ENCODE results near the gene MYBBP1A. TPM values are rescaled to one million over a fixed set of nuclear protein-coding genes. Genes with fewer than 3 reads are reported as not detected.

The MYBBP1A gene
- total and polyA plus RNA-seq, 2 of the 4 experiments (the other 2 are of a cell fraction): 22.6 to 45.9 TPM

DNA sequence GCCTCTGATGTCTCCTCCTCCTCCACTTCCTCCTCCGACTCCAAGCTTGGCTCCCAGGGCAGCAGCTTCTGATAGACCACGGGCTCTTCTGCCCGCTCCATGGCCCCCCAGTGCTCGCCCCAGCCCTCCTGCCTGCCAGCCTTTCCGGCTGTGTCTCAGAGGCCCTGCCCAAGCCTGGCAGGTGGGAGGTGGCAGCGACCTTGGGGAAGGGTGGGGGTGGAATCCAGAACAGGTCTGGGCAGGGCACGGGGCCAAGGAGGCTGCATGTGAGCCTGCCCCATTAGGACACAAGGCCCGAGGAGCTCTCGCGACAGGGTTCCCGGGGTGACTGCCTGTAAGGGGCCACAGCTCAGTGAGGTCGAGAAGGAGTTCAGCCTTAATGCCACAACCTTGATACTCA is 5.2 kb upstream of the MYBBP1A start, which contains the start of gene GGT6:
GGT6 (minus strand) TSS at position 157 of the 400 bp plus-strand sequence; CDS start at position 101, 56 bp downstream.
- no peak within 1 kb of the TSS for H3K56ac ChIP-seq (ENCODE audit: extremely low read depth, insufficient read depth, low read length)
- no peak for ATAC-seq (ENCODE audit: low read depth)
- H2AK5ac ChIP-seq (ENCODE audit: low read depth, low read length): no peak within 1 kb of the TSS
- WGBS, 2 experiments (ENCODE audit: extremely low coverage in 2 of 2, insufficient read length in 1 of 2): no CpG with 5 or more reads among the region's 12 CpGs
- no peak within 1 kb of the TSS for H2AK9ac ChIP-seq (replicated peaks; ENCODE audit: low read depth, low read length, poor library complexity)
- no TSS peak for BruUV-seq (replicated peaks)
- no peaks in the 10 kb centered on the region for H3K9me3 ChIP-seq (ENCODE audit: control insufficient read depth, insufficient read depth, low read length)
- H2BK20ac ChIP-seq (ENCODE audit: low read depth, low read length): no peak within 1 kb of the TSS
- no peaks in the 10 kb centered on the region for H4K20me1 ChIP-seq (ENCODE audit: insufficient read depth, low read length)
- H3K36me3 ChIP-seq (ENCODE audit: control insufficient read depth, insufficient read depth, low read length): no peaks in the 10 kb centered on the region
- H3K27me3 ChIP-seq (ENCODE audit: control insufficient read depth, insufficient read depth, low read length): peaks cover 5% of the 10 kb centered on the region; the same call in 1 of the 2 replicates
- H3K23ac ChIP-seq (ENCODE audit: low read depth, low read length): no peak within 1 kb of the TSS
- in situ Hi-C loops (cut with MboI; ENCODE audit: low sequenced_read_pairs): no loop called here
- H4K91ac ChIP-seq (ENCODE audit: insufficient read depth, low read depth, low read length): no peak within 1 kb of the TSS; the same call in 1 of the 2 replicates
- H3K4ac ChIP-seq (ENCODE audit: low read depth, low read length): no peak within 1 kb of the TSS
- intact Hi-C loops (cut with micrococcal nuclease): loop anchor here (10.0 kb wide), 1 partner anchor 324 kb away; no protein-coding TSS in a partner anchor
- H3K9me1 ChIP-seq (ENCODE audit: insufficient read depth, low read length): no peaks in the 10 kb centered on the region
- H4K8ac ChIP-seq (ENCODE audit: low read depth in 2 of 2, low read length in 2 of 2): no peak within 1 kb of the TSS; a peak in 1 of 4 replicates
- H3K14ac ChIP-seq (replicated peaks; ENCODE audit: low read depth, low read length): no peak within 1 kb of the TSS
- peaks cover 2% of the 10 kb centered on the region for H3K4me1 ChIP-seq (ENCODE audit: control insufficient read depth, insufficient read depth, low read length)
- H2AFZ ChIP-seq (replicated peaks; ENCODE audit: low read length, poor library complexity): no peak within 1 kb of the TSS
- no peak within 1 kb of the TSS for H2BK5ac ChIP-seq (ENCODE audit: low read depth, low read length, poor library complexity, severe bottlenecking)
- H2BK120ac ChIP-seq (ENCODE audit: low read depth, low read length): no peak within 1 kb of the TSS
- POLR2A ChIA-PET (ENCODE audit: unreplicated experiment): no interaction called here
- no peak within 1 kb of the TSS for H2BK15ac ChIP-seq (ENCODE audit: low read depth, low read length)
- no peak within 1 kb of the TSS for H3K9ac ChIP-seq (ENCODE audit: low read depth, low read length)
- H3K79me1 ChIP-seq (ENCODE audit: low read depth in 1 of 2, low read length in 2 of 2): no peaks in the 10 kb centered on the region
- no peak within 1 kb of the TSS for H3K18ac ChIP-seq (ENCODE audit: low read depth, low read length)
- dilution Hi-C loops (cut with HindIII; ENCODE audit: low sequenced_read_pairs, unreplicated experiment): no loop called here
- H3K27ac ChIP-seq (ENCODE audit: insufficient read depth, low read length): no peak within 1 kb of the TSS
- H3K4me3 ChIP-seq (ENCODE audit: insufficient read depth, low read depth, low read length): no peak within 1 kb of the TSS
- no peak within 1 kb of the TSS for H4K5ac ChIP-seq (ENCODE audit: low read depth, low read length)
- no peak within 1 kb of the TSS for H3K4me2 ChIP-seq (ENCODE audit: low read depth, low read length)
- DNase-seq: no peak
- CTCF ChIA-PET: no interaction called here
- TF ChIP-seq NFE2L2 (IDR thresholded peaks at IDR 0.05; ENCODE audit: low read depth, low read length): no peak
